Lower leg skin (tissue), 4 donors: ENCODE measurements around the gene CFAP65. TPM values are rescaled to one million over a fixed set of nuclear protein-coding genes. Genes with fewer than 3 reads are reported as not detected.
A peak's percentile ranks its signal among the peaks of the same experiment; 100 is the strongest.

ENCODE experiments used
- DNase-seq, 2 donors: peaks; one replicate each; pipeline ENCODE4 v3.0.0-alpha.2; 2019; ENCODE audit warnings: low spot score in 2 of 2
- H3K4me3 ChIP-seq: fragments of 200-600 bp; sonication (generic); 2 replicates; pipeline ENCODE4 v1.5.1; 2017; ENCODE audit warnings: mild to moderate bottlenecking, low read depth; ENCODE audit not compliant: poor library complexity, severe bottlenecking
- CTCF ChIP-seq, 3 donors: fragments of 450-650 bp; IDR thresholded peaks; one replicate each; pipeline ENCODE4 v1.5.1; 2016; ENCODE audit warnings: antibody characterized with exemption in 3 of 3, mild to moderate bottlenecking in 3 of 3, moderate library complexity in 2 of 3
- POLR2A ChIP-seq, 2 donors: fragments of 450-650 bp; IDR thresholded peaks; one replicate each; pipeline ENCODE4 v1.6.1; 2016 to 2017; ENCODE audit warnings: antibody characterized with exemption in 2 of 2, mild to moderate bottlenecking in 1 of 2, moderate library complexity in 1 of 2
- WGBS, 2 donors: methylation state at CpG; one replicate each; pipeline ENCODE4 v1.1.5; 2018; 5-methylcytosine and 5-hydroxymethylcytosine counted together
- intact Hi-C: fragments of 100-400 bp; cut with DNase I; formaldehyde crosslinking; loops from one replicate; pipeline ENCODE4 v1.15.0; 2023; ENCODE audit warnings: low total_unique reads
- total RNA-seq, 4 donors: library from RNA; depleted of rRNA; stranded (reverse); fragments of >200 nt; gene quantifications; one replicate each; pipeline ENCODE4 v1.1.0, GENCODE V29; 2016

Gene CFAP65
- total RNA-seq, 4 donors from 2014 or later, result not detected

- no peak overlapping the region for H3K4me3 ChIP-seq
- peak in 1 of 2 donors; percentile 45 for DNase-seq
- intact Hi-C loops, result no loop called here
- 80 to 84% methylated on average over 6 of the region's 6 CpGs for WGBS, 2 donors
- no peak for TF ChIP-seq POLR2A (IDR thresholded peaks at IDR 0.05)
- TF ChIP-seq CTCF (IDR thresholded peaks at IDR 0.05), result no peak
Observed at GRCh38 chr2:219071131-219071816, 30.0 kb upstream of the CFAP65 start.

GRCh38 chr2:219065484-219065883 lies 24.2 kb upstream of the CFAP65 start:
- DNase-seq, result no peak
- H3K4me3 ChIP-seq, result no peak overlapping the region
- TF ChIP-seq CTCF (IDR thresholded peaks at IDR 0.05) (no peak), POLR2A (IDR thresholded peaks at IDR 0.05) (no peak)
- intact Hi-C loops, result loop anchor here (10.0 kb wide), 1 partner anchor 259 kb away; no protein-coding TSS in a partner anchor
- 85 to 92% methylated on average over 1 of the region's 1 CpG for WGBS, 2 donors

- intact Hi-C loops, result loop anchor here (10.0 kb wide), 1 partner anchor 263 kb away; no protein-coding TSS in a partner anchor
- no peak overlapping the region for H3K4me3 ChIP-seq
- WGBS, 2 donors, result 68% methylated on average over 6 of the region's 6 CpGs
- DNase-seq, result no peak
- no peak for TF ChIP-seq POLR2A (IDR thresholded peaks at IDR 0.05)
- TF ChIP-seq CTCF (IDR thresholded peaks at IDR 0.05), result no peak
Observed at GRCh38 chr2:219062081-219062480, 20.8 kb upstream of the CFAP65 start.

GRCh38 chr2:219060821-219061791 lies 19.8 kb upstream of the CFAP65 start, which contains the start of gene IHH:
Gene IHH, minus strand, starts transcription at chr2:219060921. Its CDS starts 454 bp downstream, at chr2:219060467.
- intact Hi-C loops, result loop anchor here (10.0 kb wide), 1 partner anchor 264 kb away; no protein-coding TSS in a partner anchor
- TF ChIP-seq POLR2A (IDR thresholded peaks at IDR 0.05) (no peak), CTCF (IDR thresholded peaks at IDR 0.05) (no peak)
- no peak for DNase-seq
- no peak within 1 kb of the TSS for H3K4me3 ChIP-seq
- 3 to 6% methylated on average over 13 to 39 of the region's 76 CpGs for WGBS, 2 donors

GRCh38 chr2:219059725-219060682 lies 18.7 kb upstream of the CFAP65 start:
- intact Hi-C loops, result loop anchor here (10.0 kb wide), 1 partner anchor 265 kb away; no protein-coding TSS in a partner anchor
- TF ChIP-seq POLR2A (IDR thresholded peaks at IDR 0.05) (no peak), CTCF (IDR thresholded peaks at IDR 0.05) (no peak)
- DNase-seq, result no peak
- WGBS, 2 donors, result 4 to 5% methylated on average over 5 to 77 of the region's 81 CpGs
- no peak overlapping the region for H3K4me3 ChIP-seq
